Transverse colon (tissue), 4 donors: ENCODE data around the gene HIGD1A.

ENCODE experiments used
- CTCF ChIP-seq, 5 experiments: fragments of 200-600 bp in 3 of 5; fragments of 450-650 bp in 2 of 5; sonication (generic) in 3 of 5; IDR thresholded peaks; 1 replicate in 2 of 5; 2 replicates in 3 of 5; pipeline ENCODE4 v1.5.1; 2016 to 2017; ENCODE audit warnings: antibody characterized with exemption in 5 of 5, inconsistent platforms in 3 of 5, mild to moderate bottlenecking in 2 of 5, moderate library complexity in 1 of 5
- EP300 ChIP-seq: sonication (generic); formaldehyde crosslinking; IDR thresholded peaks from one replicate; pipeline ENCODE4 v1.6.1; 2017; ENCODE audit warnings: antibody characterized with exemption, low read depth
- POLR2A ChIP-seq: fragments of 450-650 bp; IDR thresholded peaks from one replicate; pipeline ENCODE4 v1.6.1; 2016; ENCODE audit warnings: antibody characterized with exemption, mild to moderate bottlenecking, moderate library complexity
- POLR2AphosphoS5 ChIP-seq, 3 donors: sonication (generic); formaldehyde crosslinking; IDR thresholded peaks; one replicate each; pipeline ENCODE4 v1.6.1; 2016; ENCODE audit warnings: antibody characterized with exemption in 3 of 3

GRCh38 chr3:42836150-42837123, 32.1 kb upstream of the HIGD1A start:
- no peak for TF ChIP-seq POLR2A
- no peak for TF ChIP-seq CTCF (IDR thresholded peaks at IDR 0.05)
- TF ChIP-seq POLR2AphosphoS5 (IDR thresholded peaks at IDR 0.05): no peak
- no peak for TF ChIP-seq EP300
